Stimulated activated CD4-positive, alpha-beta T cell treated with anti-CD3 and anti-CD28 coated beads, TNF-alpha, amount 100 ng/mL, for 4 hours (primary cell): Measurements from ENCODE around the gene RGS6.

Source experiments
- DNase-seq, 3 experiments: peaks; one replicate each; pipeline ENCODE4 v3.0.0-alpha.2; 2020; ENCODE audit warnings: low read depth in 3 of 3

Gene RGS6

DNA sequence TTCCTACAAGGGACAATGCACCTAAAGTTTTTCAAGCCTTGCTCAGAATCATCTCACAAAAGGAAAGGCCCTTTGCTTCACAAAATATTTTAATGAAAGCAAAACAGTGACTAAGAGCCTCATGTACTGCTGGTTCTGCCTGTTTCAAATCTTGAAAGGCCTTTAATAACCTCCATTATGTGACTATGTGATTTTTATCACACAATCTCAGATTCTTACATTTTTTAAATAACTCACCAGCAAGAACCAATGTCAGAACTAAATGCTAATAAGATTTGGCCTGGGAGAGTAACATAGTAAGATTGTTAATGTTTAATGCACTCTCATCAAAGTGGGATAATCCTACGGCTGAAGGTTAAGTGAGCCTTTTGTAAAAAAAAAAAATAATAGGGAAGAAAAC, 378.9 kb downstream of the RGS6 start:
- DNase-seq = no peak

DNA sequence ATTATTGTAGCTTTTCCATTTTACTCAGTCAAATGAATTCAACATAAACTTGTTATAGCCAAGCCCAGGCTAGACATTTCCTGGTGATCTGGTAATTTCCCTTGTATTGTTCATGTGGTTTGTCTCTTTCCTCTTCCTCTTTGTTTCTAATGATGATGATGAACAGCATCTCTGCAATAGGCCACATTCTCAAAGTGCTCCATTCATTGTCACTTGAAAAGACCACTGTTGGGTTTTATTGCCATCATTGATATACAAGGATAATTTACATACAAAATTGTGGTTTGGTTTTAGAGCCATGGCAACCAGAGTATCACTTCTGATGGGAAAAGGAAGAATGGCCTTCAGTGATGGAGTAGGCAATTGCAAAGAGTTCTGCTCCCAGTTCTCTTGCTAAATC, 379.3 kb downstream of the RGS6 start:
- no peak for DNase-seq

DNA sequence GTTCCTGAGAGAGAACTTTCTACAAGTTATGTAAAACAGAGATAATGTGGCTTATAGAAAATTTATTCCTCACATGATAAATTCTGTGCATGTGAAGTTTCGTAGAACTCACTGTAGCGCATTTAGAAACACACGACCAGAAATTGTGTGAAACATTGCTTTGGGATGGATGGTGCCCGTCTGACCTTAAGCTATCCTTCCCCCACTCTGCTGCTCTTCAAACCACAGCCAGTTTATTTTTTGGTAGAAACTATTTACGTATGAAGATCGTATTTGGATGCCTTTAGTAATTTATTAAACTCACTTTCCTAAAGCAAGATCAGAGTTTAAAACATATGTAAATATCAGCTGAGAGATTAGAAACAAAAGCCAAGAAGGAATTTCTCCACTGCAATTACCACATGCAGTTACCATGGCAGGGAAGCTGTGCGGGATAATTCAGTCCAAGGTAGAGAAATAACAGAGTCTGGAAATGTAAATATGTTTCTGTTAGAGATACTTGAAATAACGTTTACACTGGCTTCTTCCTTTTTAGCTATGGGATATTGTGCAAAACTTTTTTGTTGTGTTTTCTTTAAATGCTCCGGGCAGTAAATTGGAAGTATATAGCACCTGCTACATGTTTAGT, 382.7 kb downstream of the RGS6 start:
- DNase-seq = no peak

DNA sequence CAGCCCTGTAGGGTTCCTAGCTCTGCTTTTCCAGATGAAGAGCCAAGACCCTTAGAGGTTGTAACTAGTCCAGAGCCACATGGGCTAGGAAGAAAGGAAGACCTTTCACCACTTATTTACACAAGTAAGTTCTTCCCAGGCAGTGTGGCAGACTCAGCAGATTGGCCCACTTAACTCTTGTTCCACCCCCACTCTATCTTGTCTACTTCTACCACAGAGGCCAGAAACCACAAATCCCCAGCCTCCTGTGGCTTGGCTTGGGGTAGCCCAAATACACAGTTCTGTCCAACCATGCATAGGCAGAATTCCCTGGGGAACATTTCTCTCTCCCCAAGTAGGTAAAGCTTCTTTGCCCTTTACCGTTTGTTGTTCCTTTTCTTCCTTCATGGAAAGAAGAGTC, 383.5 kb downstream of the RGS6 start:
- no peak for DNase-seq

DNA sequence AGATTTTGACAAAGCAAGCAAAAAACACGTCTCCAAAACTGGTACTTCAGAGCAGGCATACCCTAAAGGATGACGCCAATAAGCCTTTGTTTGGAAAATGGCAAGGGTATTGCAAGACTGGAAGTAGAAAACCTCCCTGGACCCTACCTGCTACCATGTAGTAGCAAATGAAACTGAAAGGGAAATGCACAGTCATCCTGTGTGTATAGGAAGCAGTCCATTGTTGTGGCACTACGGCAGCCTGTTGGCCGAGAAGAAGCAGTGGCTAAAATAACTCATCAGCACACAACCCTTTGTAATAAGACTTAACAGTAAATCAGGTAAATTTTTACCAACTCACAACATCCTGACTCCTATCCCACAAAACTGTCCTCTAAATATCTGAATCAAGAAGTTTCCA, 386.4 kb downstream of the RGS6 start:
- DNase-seq = no peak

DNA sequence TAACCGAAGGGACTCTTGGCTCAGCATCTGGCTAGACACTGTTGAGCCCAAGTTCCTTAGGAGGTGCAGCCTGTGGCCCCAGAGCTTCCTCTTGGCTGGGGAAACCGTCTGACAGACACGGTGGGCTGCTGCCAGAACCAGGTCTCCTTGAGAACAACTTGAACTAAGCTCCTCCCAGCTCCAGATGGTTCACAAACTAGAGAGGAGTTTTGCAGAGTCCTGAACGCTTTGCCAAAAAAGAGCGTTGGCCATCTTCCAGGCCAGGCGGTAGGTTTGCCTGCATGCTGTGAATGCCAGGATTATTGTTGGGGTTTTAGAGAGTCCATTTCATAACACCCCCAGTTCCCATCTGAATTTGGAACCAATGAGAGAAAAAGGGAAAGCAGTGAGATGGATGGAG, 399.8 kb downstream of the RGS6 start:
- no peak for DNase-seq

DNA sequence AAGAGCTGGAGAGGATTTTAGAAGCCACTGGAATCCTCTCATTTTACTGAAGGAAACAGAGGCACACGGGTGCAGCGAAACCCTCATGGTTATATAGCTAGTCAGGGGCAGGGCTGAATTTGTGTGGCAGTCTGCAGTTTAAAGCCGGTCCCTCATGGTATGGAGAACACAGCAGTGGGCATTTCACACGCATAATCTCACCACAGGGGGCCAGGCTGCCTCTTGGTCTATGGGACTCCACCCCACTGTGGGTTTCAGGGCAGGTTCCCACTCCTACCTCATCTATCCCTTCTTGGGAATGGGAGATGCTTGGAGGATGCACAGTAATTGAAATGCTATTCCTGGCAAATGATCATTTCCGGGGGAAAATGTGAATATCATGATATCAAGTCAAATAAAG, 400.6 kb downstream of the RGS6 start:
- no peak for DNase-seq

DNA sequence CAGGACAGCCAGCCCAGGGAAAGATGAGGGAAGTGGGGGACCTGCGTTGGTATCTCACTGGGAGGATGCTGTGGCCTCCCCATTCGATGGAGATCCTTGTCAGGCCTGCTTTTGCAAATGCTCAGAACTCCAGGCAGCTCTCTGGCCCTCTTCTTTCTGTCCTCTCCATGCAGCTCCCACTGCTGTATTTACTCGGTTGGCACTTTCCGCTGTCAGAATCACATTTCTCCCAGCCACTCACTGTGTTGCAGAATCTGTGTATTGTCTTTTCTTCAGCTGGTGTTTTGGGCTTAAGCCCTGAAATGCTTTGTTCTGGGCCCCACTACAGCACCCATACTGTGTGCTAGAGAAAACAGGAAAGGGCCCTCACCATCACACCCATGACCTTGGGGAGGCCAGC, 401.1 kb downstream of the RGS6 start:
- no peak for DNase-seq

DNA sequence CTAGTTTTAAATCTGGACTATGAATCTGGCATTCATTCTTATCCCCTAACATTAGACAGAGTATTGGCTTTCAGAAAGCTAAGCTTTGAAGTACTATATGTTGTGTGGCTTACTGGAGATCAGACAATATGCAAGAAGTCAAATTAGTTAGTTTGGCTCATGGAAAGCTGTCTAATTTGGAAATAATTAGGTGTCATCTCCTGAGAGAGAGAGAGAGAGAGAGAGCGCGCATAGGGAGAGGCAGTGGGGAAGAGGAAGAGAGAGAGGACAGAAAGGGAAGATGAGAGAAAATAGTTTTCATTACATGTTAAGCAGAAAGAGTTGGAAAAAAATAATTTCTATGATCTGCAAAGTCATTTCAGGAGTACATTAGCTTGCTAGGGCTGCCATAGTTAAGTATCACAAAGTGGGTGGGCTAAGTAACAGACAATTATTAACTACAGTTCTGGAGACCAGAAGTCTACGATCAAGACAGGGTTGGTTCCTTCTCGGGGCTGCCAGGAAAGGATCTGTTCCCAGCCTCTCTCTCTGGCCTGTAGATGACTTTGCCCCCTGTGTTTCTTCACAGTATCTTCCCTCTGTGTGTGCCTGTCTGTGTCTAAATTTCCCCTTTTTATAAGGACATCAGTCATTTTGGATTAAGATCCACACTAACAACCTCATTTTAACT, 404.2 kb downstream of the RGS6 start:
- DNase-seq = no peak

DNA sequence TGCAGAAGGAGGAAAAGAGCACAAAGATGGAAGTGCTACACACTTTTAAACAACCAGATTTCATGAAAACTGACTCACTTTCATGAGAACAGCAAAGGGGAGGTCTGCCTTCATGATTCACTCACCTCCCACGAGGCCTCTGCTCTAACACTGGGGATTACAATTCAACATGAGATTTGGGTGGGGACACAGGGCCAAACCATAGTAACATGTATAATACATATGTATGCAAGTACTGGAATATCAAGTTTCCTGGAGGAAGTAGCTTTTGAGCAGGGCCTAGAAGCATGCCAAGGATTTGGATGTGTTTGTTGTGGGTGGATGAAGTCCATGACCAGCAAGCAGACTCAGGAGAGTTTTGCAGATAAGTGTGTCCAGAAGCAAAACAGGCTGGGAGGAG, 409.0 kb downstream of the RGS6 start:
- no peak for DNase-seq

DNA sequence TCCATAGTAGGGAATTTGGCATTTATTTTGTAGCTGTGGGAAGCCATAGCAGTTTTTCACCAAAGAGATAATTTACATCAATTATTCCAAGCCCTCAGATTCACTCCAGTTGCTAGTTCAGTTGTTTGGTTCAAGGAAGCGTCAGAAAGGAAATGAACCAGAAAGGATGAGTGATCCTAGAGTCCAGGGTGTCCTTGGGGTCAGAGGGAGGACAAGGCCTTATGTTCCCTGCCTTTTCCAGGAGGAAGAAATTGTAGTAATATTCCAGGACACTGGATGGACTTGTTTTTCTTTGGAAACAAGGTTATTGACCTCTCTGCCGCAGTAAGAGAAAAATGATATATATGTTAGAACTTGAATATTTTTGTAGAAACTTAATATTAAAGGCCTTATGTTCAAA, 409.5 kb downstream of the RGS6 start:
- no peak for DNase-seq

DNA sequence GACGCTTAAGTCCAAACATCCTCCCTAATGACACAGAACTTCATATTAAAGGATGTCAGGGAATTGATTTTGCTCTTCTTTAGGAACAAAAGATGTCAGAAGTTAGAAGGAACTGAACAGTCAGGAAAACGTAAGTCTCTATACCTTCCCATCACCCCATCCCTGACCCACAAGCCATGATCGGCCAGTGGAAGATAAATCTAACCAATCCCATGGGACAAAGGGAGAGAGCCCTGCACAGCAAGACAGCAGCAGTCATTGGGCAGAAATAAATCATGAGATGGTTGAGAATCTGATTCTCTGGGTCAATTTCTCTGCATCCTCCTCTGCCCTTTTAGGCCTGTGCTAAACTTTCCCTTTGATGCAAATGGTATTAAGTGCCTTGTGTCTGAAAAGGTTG, 414.9 kb downstream of the RGS6 start:
- DNase-seq = no peak

DNA sequence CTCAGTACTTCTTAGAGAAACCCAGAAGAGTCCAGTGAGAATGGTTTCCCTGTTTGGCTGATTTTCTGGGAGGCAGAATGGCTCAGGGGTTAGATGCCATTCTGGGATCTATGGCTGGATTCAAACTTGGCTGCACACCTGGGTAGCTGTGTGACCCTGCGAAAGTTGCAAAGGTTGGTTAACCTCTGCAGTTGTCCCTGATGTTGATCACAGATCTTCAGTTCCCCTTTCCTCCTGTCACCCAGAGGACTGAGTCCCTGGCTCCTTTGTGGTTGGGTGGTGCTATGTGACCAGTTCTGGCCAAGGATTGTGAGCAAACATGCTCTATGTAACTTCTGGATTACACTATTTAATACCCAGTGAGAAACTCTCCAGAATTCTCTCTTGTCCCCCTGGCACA, 418.0 kb downstream of the RGS6 start:
- DNase-seq = no peak

DNA sequence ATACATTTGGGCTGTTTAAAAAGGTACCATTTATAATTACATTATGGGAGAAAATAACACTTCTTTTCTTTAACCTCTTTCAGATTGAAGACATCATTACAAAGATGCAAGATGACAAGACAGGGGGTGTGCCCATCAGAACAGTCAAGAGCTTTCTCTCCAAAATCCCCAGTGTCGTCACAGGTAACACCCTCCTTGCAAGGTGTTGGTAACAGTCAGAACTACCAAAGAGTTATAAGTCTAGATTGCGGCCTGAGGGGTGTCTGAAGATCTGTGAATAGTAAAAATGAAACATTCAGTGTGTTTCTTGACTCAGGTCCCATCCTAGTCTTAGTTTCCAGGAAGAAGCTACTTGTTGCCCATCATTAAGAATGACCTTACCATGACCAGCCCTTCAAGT, 419.8 kb downstream of the RGS6 start:
- no peak for DNase-seq

DNA sequence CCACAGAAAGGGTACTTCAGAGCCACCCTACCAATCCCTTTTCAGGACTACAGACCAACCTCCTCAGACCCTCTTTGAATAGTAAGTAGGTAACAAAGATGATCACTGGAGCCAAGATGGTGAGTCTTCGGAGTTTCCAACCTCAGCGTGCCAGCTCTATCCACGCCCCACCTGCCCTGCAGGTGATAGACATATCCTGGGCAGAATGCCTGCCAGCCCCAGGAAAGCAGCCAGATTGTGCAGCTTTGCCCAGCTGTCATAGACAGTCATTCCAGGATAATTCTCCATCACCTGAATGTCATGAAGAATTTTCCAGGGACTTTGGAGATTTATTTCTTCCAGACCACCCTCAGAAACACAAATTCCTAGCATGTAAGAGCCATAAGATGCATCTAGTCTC, 434.4 kb downstream of the RGS6 start:
- DNase-seq = no peak

DNA sequence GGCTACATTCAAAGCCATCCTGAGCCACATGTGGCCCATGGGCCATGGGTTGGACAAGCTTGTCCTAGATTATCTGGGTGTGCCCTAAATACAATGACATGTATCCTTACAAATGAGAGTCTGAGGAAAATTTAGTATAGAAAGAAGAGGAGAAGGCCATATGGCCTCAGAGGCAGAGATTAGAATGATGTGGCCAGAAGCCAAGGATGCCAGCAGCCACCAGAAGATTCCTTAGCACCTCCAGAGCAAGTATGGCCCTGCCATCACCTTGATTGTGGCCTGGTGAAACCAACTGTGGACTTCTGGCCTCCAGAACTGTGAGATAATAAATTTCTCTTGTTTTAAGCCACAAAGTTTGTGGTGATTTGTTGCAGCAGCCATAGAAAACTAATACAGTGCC, 436.9 kb downstream of the RGS6 start:
- DNase-seq = no peak

DNA sequence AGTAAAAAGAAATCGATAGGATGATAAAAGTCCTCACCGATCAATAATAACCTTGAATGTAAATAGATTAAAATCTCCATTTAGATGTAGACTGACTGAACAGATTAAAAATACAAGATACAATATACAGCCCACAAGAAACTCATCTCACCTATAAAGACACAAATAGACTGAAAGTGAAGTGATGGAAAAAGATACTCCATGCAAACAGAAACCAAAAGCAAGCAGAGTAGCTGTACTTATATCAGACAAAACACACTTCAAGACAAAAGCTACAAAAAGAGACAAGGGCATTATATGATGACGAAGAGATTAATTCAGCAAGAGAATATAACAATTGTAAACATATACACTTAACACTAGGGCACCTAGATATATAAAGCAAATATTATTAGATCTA, 444.8 kb downstream of the RGS6 start:
- DNase-seq = no peak

DNA sequence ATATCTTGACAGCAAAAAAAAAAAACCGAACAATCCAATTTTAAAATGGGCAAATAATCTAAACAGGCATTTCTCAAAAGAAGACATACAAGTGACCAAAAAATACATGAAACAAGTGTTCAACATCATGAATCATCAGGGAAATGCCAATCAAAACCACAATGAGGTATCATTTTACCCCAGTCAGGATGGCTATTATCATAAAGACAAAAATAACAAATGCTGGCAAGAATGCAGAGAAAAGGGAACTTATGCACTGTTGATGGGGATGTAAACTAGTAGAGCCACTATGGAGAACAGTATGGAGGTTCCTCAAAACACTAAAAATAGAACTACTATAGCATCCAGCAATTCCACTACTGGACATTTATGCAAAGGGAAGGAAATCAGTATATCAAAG, 448.2 kb downstream of the RGS6 start:
- no peak for DNase-seq

DNA sequence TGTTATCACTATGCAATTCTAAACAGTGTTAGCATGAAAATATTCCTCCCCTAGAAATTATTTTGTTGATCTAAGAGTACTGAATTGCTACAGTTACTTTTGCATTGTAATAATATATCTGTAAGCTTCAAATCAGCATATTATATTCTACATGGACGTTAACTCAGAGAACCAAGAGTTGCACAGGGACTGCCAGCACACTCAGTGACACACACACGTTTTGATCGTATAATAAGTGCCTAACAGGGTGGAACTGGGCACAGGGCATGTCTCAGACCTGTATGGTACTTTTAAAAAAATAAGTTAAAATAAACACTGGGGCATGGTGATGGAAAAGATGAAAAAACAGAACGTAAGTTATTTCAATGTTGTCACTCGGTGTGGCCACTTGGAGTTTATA, 451.6 kb downstream of the RGS6 start:
- no peak for DNase-seq

DNA sequence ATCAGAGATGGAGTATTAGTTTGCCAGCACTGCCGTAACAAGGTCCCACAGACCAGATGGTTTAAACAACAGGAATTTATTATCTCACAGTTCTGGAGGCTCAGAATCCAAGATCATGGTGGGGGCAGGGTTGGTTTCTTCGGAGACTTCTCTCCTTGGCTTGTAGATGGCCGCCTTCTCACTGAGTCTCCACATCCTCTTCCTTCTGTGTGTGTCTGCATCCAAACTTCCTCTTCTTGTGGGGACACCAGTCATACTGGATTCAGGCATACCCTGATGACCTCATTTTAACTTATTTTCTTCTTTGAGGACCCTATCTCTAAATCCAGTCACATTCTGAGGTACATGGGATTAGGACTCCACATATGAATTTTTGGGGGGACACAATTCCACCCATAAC, 455.5 kb downstream of the RGS6 start:
- no peak for DNase-seq

DNA sequence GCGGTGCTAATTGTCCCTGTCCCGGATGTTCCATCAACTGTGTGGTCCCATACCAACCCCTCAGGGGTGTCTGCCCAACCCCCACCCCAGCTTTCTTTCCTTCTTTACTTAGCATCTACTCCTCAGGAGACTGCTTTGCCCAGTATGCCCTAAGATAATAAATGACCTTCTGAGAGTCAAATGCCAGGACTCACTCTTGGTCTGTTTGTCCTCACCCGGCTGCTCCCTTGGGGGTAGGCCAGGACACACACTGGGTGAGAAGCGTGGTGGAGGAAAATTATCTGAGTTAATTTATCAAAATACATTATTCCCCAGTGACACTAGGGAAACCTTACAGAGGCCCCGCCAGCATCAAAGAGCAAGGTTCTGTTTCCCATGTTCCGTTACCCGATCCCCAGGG, 457.0 kb downstream of the RGS6 start:
- no peak for DNase-seq

DNA sequence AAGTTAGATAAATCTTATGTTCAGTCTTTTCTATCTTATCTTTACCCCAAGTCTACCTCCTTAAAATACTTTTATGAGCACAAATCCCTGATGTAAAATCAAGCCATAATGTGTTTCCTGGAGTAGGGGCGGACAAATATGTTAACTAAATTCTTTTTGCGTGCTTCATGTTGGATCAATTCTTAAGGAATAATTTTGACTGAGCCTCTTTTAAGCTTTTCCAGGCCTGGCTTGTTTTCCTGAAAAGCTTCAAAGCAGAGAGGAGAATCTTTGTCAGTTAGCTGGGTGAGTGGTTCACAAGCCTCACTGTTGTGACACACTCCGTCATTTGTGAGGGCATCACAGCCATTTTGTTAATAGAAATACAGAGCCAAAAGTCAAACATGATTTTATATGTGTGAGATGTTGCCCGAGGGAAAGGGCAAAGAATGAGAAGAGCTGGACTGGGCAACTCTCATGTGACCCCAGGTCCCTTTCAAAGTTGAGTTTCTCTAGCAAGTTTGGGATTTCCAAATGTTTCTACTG, 468.9 kb downstream of the RGS6 start:
- DNase-seq = no peak

DNA sequence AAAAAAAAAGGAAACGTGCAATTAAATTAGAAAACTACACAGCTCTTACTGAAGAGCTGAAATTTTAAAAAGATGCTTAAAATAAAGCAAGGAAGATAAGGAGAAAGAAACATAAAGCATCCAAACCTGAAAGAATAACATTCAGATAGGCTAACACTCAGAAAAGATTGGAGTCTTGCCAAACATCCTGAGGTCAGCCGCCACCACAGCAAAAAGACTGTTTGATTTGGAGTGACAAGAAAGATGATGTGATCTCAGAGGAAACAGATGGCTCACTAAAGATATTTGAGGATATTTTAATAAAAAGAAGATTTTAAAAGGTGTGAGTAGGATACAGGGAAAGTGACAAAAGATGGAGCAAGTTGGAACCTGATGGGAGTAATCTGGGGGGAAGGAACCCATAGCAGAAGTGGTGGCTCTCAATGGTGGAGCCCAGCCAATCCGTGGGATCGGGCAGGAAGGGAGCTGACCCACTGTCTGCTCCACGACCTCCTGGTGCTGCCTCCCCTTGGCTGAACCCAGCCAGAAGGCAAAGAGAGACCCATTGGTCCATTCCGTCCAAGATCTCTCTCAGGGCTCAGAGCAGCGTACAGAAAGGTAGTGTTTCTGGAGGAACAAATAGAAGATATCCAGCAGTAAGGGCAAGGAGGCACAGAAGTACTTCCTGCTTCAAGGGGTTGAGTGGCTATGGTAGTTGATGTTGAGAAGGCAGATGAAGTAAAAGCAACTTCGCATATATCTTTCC, 469.6 kb downstream of the RGS6 start:
- no peak for DNase-seq
